Measurements from ENCODE around the gene OSBPL3. TPM values are rescaled to one million over a fixed set of nuclear protein-coding genes. Genes with fewer than 3 reads are reported as not detected.

The OSBPL3 gene
- total and polyA plus RNA-seq, 4 donors = 0.28 to 3.0 (median 1.1) TPM

GRCh38 chr7:24800667-24801066 lies 179.3 kb downstream of the OSBPL3 start:
- Histone ChIP-seq H3K27me3 (ENCODE audit: control insufficient read depth in 4 of 4, insufficient read depth in 4 of 4, low read length in 3 of 4) (no peaks in the 10 kb centered on the region), H3K4me3 (ENCODE audit: low read depth in 1 of 3, low read length in 3 of 3) (no peak overlapping the region), H3K27ac (ENCODE audit: low read depth in 1 of 2, low read length in 2 of 2) (no peak overlapping the region), H3K9ac (ENCODE audit: low read depth in 1 of 2, low read length in 2 of 2) (no peak overlapping the region), H3K4me1 (ENCODE audit: control insufficient read depth in 4 of 4, insufficient read depth in 4 of 4, low read length in 3 of 4) (no peaks in the 10 kb centered on the region), H3K9me3 (ENCODE audit: control insufficient read depth in 4 of 4, low read length in 3 of 4) (no peaks in the 10 kb centered on the region), H3K36me3 (ENCODE audit: control insufficient read depth in 4 of 4, insufficient read depth in 3 of 4, low read depth in 1 of 4, low read length in 3 of 4) (no peaks in the 10 kb centered on the region)
- no peak for TF ChIP-seq TAF1 (conservative IDR thresholded peaks at IDR 0.05)
- no peak for TF ChIP-seq GABPA (IDR thresholded peaks at IDR 0.05 in 1 of 2, conservative IDR thresholded peaks at IDR 0.05 in 1 of 2)
- TF ChIP-seq CTCF (IDR thresholded peaks at IDR 0.05; ENCODE audit: low read depth, low read length, missing input control) = no peak
- no peak for TF ChIP-seq MAX (IDR thresholded peaks at IDR 0.05)
- TF ChIP-seq NR2F2 (IDR thresholded peaks at IDR 0.05) = no peak
- TF ChIP-seq HNF4G (IDR thresholded peaks at IDR 0.05) = no peak
- TF ChIP-seq JUND (IDR thresholded peaks at IDR 0.05) = no peak
- no peak for TF ChIP-seq HNF4A (conservative IDR thresholded peaks at IDR 0.05)
- TF ChIP-seq RXRA (IDR thresholded peaks at IDR 0.05) = no peak
- no peak for TF ChIP-seq FOXA2 (IDR thresholded peaks at IDR 0.05)
- no peak for TF ChIP-seq EGR1 (IDR thresholded peaks at IDR 0.05; ENCODE audit: low read depth in 2 of 2)
- no peak for TF ChIP-seq ATF3 (IDR thresholded peaks at IDR 0.05)
- no peak for TF ChIP-seq SP1 (IDR thresholded peaks at IDR 0.05)
- no peak for TF ChIP-seq YY1 (IDR thresholded peaks at IDR 0.05)
- no peak for TF ChIP-seq ZBTB33 (IDR thresholded peaks at IDR 0.05)
- DNase-seq (ENCODE audit: low spot score) = no peak
- WGBS = 94% methylated on average over 9 of the region's 9 CpGs

GRCh38 chr7:24800073-24800472 lies 179.9 kb downstream of the OSBPL3 start:
- no peak overlapping the region for H3K9ac ChIP-seq (ENCODE audit: low read depth in 1 of 2, low read length in 2 of 2)
- no peaks in the 10 kb centered on the region for H3K4me1 ChIP-seq (ENCODE audit: control insufficient read depth in 4 of 4, insufficient read depth in 4 of 4, low read length in 3 of 4)
- TF ChIP-seq ZBTB33 (IDR thresholded peaks at IDR 0.05) (no peak), SP1 (IDR thresholded peaks at IDR 0.05) (no peak), RAD21 (IDR thresholded peaks at IDR 0.05) (no peak), HNF4G (IDR thresholded peaks at IDR 0.05) (no peak)
- no peaks in the 10 kb centered on the region for H3K27me3 ChIP-seq (ENCODE audit: control insufficient read depth in 4 of 4, insufficient read depth in 4 of 4, low read length in 3 of 4)
- no peak overlapping the region for H3K27ac ChIP-seq (ENCODE audit: low read depth in 1 of 2, low read length in 2 of 2)
- 91% methylated on average over 6 of the region's 6 CpGs for WGBS
- no peaks in the 10 kb centered on the region for H3K36me3 ChIP-seq (ENCODE audit: control insufficient read depth in 4 of 4, insufficient read depth in 3 of 4, low read depth in 1 of 4, low read length in 3 of 4)
- H3K9me3 ChIP-seq (ENCODE audit: control insufficient read depth in 4 of 4, low read length in 3 of 4) = no peaks in the 10 kb centered on the region
- no peak for DNase-seq (ENCODE audit: low spot score)
- no peak overlapping the region for H3K4me3 ChIP-seq (ENCODE audit: low read depth in 1 of 3, low read length in 3 of 3)

Measured in liver (tissue), 9 donors.